ENCODE measurements around the gene FLRT1.

DNA sequence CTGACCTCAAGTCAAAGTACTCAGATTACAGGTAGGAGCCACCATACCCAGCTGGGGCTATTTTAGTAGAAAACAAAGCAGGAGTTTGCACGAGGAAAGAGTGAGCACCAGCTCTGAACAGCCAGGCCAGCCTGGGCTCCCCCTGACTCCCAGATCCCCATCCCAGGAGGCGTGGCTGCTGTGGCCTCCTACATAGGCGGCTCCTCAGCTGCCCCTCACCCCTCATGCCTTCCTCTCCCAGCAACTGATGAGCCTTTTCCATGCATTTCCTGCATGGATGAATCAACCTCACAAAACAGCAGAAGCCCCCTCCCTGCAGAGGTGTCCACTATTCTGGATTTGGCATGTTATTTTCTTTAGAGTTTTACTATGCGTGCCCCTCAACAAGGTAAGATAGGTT, 10.5 kb upstream of the FLRT1 start:
- TF ChIP-seq ZNF331 (CRISPR knock-in tag; IDR thresholded peaks at IDR 0.05; ENCODE audit: low read depth) = no peak
- TF ChIP-seq, protein P1, sequence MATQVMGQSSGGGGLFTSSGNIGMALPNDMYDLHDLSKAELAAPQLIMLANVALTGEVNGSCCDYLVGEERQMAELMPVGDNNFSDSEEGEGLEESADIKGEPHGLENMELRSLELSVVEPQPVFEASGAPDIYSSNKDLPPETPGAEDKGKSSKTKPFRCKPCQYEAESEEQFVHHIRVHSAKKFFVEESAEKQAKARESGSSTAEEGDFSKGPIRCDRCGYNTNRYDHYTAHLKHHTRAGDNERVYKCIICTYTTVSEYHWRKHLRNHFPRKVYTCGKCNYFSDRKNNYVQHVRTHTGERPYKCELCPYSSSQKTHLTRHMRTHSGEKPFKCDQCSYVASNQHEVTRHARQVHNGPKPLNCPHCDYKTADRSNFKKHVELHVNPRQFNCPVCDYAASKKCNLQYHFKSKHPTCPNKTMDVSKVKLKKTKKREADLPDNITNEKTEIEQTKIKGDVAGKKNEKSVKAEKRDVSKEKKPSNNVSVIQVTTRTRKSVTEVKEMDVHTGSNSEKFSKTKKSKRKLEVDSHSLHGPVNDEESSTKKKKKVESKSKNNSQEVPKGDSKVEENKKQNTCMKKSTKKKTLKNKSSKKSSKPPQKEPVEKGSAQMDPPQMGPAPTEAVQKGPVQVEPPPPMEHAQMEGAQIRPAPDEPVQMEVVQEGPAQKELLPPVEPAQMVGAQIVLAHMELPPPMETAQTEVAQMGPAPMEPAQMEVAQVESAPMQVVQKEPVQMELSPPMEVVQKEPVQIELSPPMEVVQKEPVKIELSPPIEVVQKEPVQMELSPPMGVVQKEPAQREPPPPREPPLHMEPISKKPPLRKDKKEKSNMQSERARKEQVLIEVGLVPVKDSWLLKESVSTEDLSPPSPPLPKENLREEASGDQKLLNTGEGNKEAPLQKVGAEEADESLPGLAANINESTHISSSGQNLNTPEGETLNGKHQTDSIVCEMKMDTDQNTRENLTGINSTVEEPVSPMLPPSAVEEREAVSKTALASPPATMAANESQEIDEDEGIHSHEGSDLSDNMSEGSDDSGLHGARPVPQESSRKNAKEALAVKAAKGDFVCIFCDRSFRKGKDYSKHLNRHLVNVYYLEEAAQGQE (IDR thresholded peaks at IDR 0.05; ENCODE audit: unreplicated experiment) = no peak
